Skeletal muscle satellite cell (primary cell): ENCODE measurements around the gene EREG.

Experiments
- H3K27me3 ChIP-seq: 2 replicates; pipeline ENCODE4 v1.7.0; 2013; ENCODE audit warnings: low read length; ENCODE audit not compliant: control insufficient read depth, insufficient read depth
- H3K36me3 ChIP-seq: 2 replicates; pipeline ENCODE4 v1.7.0; 2013; ENCODE audit warnings: mild to moderate bottlenecking, control low read depth, low read length; ENCODE audit not compliant: insufficient read depth
- H3K4me1 ChIP-seq: 2 replicates; pipeline ENCODE4 v1.7.0; 2013; ENCODE audit warnings: low read length; ENCODE audit not compliant: control insufficient read depth, insufficient read depth
- H3K4me2 ChIP-seq: 2 replicates; pipeline ENCODE4 v1.7.0; 2013; ENCODE audit warnings: mild to moderate bottlenecking, low read length
- H3K4me3 ChIP-seq: 2 replicates; pipeline ENCODE4 v1.7.0; 2013; ENCODE audit warnings: low read length
- H3K9ac ChIP-seq: 2 replicates; pipeline ENCODE4 v1.7.0; 2013; ENCODE audit warnings: mild to moderate bottlenecking, low read depth, low read length, moderate library complexity
- H3K9me3 ChIP-seq: replicated peaks from 2 replicates; pipeline ENCODE4 v1.7.0; 2013; ENCODE audit warnings: mild to moderate bottlenecking, control low read depth, low read length

Gene EREG

GRCh38 chr4:74374561-74375327 is 9.8 kb downstream of the EREG start:
- Histone ChIP-seq H3K4me2 (peak overlapping the region; percentile 53), H3K4me3 (no peak overlapping the region), H3K4me1 (peaks cover 26% of the 10 kb centered on the region)

GRCh38 chr4:74375824-74376426 is 11.0 kb downstream of the EREG start:
- no peaks in the 10 kb centered on the region for H3K36me3 ChIP-seq
- H3K4me1 ChIP-seq: peaks cover 26% of the 10 kb centered on the region
- H3K9ac ChIP-seq: peak overlapping the region; percentile 22

More at GRCh38 chr4:74374561-74375327, 9.8 kb downstream of the EREG start:
- no peaks in the 10 kb centered on the region for H3K9me3 ChIP-seq
- H3K27me3 ChIP-seq: no peaks in the 10 kb centered on the region
- H3K36me3 ChIP-seq: no peaks in the 10 kb centered on the region
- H3K9ac ChIP-seq: peak overlapping the region; percentile 60

GRCh38 chr4:74376888-74377483 is 12.0 kb downstream of the EREG start:
- H3K9me3 ChIP-seq: no peaks in the 10 kb centered on the region
- no peaks in the 10 kb centered on the region for H3K36me3 ChIP-seq
- H3K4me3 ChIP-seq: no peak overlapping the region
- peaks cover 26% of the 10 kb centered on the region for H3K4me1 ChIP-seq
- no peak overlapping the region for H3K4me2 ChIP-seq
- peak overlapping the region; percentile 22 for H3K9ac ChIP-seq
- H3K27me3 ChIP-seq: no peaks in the 10 kb centered on the region

More at GRCh38 chr4:74375824-74376426, 11.0 kb downstream of the EREG start:
- H3K4me2 ChIP-seq: no peak overlapping the region
- no peak overlapping the region for H3K4me3 ChIP-seq
- H3K9me3 ChIP-seq: no peaks in the 10 kb centered on the region
- H3K27me3 ChIP-seq: no peaks in the 10 kb centered on the region

GRCh38 chr4:74377714-74378113 is 12.8 kb downstream of the EREG start:
- Histone ChIP-seq H3K9me3 (no peaks in the 10 kb centered on the region), H3K4me2 (no peak overlapping the region), H3K4me3 (no peak overlapping the region)

GRCh38 chr4:74378573-74378972 is 13.6 kb downstream of the EREG start:
- H3K9ac ChIP-seq: no peak overlapping the region
- H3K4me2 ChIP-seq: no peak overlapping the region
- H3K36me3 ChIP-seq: no peaks in the 10 kb centered on the region
- no peaks in the 10 kb centered on the region for H3K9me3 ChIP-seq
- H3K27me3 ChIP-seq: no peaks in the 10 kb centered on the region
- H3K4me1 ChIP-seq: peaks cover 26% of the 10 kb centered on the region
- H3K4me3 ChIP-seq: no peak overlapping the region

More at GRCh38 chr4:74377714-74378113, 12.8 kb downstream of the EREG start:
- Histone ChIP-seq H3K36me3 (no peaks in the 10 kb centered on the region), H3K4me1 (peaks cover 26% of the 10 kb centered on the region), H3K9ac (no peak overlapping the region), H3K27me3 (no peaks in the 10 kb centered on the region)

- H3K9me3 ChIP-seq: no peaks in the 10 kb centered on the region
- no peak overlapping the region for H3K4me2 ChIP-seq
- no peaks in the 10 kb centered on the region for H3K36me3 ChIP-seq
- peaks cover 16% of the 10 kb centered on the region for H3K4me1 ChIP-seq
- no peak overlapping the region for H3K4me3 ChIP-seq
- no peak overlapping the region for H3K9ac ChIP-seq
- no peaks in the 10 kb centered on the region for H3K27me3 ChIP-seq
These were observed 15.0 kb downstream of the EREG start for GRCh38 chr4:74379912-74380311.

GRCh38 chr4:74385386-74385785 is 20.4 kb downstream of the EREG start:
- H3K36me3 ChIP-seq: no peaks in the 10 kb centered on the region
- no peak overlapping the region for H3K4me2 ChIP-seq
- no peaks in the 10 kb centered on the region for H3K27me3 ChIP-seq

GRCh38 chr4:74386159-74386558 is 21.2 kb downstream of the EREG start:
- H3K9ac ChIP-seq: no peak overlapping the region
- H3K4me3 ChIP-seq: no peak overlapping the region
- no peaks in the 10 kb centered on the region for H3K4me1 ChIP-seq
- H3K36me3 ChIP-seq: no peaks in the 10 kb centered on the region
- no peaks in the 10 kb centered on the region for H3K9me3 ChIP-seq
- H3K4me2 ChIP-seq: no peak overlapping the region
- H3K27me3 ChIP-seq: no peaks in the 10 kb centered on the region

More at GRCh38 chr4:74385386-74385785, 20.4 kb downstream of the EREG start:
- Histone ChIP-seq H3K4me3 (no peak overlapping the region), H3K4me1 (no peaks in the 10 kb centered on the region), H3K9me3 (no peaks in the 10 kb centered on the region), H3K9ac (no peak overlapping the region)

- H3K4me2 ChIP-seq: no peak overlapping the region
- H3K27me3 ChIP-seq: no peaks in the 10 kb centered on the region
- no peaks in the 10 kb centered on the region for H3K9me3 ChIP-seq
- no peak overlapping the region for H3K9ac ChIP-seq
- H3K36me3 ChIP-seq: no peaks in the 10 kb centered on the region
- no peaks in the 10 kb centered on the region for H3K4me1 ChIP-seq
- no peak overlapping the region for H3K4me3 ChIP-seq
These were observed 22.8 kb downstream of the EREG start for GRCh38 chr4:74387790-74388189.

- H3K9me3 ChIP-seq: no peaks in the 10 kb centered on the region
- no peak overlapping the region for H3K4me2 ChIP-seq
- H3K9ac ChIP-seq: no peak overlapping the region
- H3K4me1 ChIP-seq: no peaks in the 10 kb centered on the region
- no peaks in the 10 kb centered on the region for H3K36me3 ChIP-seq
- H3K27me3 ChIP-seq: no peaks in the 10 kb centered on the region
- H3K4me3 ChIP-seq: no peak overlapping the region
These were observed 24.5 kb downstream of the EREG start for GRCh38 chr4:74389494-74389893.

GRCh38 chr4:74390677-74391076 is 25.7 kb downstream of the EREG start:
- Histone ChIP-seq H3K4me2 (no peak overlapping the region), H3K4me3 (no peak overlapping the region), H3K36me3 (no peaks in the 10 kb centered on the region), H3K9ac (no peak overlapping the region), H3K4me1 (no peaks in the 10 kb centered on the region), H3K9me3 (no peaks in the 10 kb centered on the region), H3K27me3 (no peaks in the 10 kb centered on the region)
